ENCODE data around the gene CFHR2.
"Not testable (repeated sequence)": the region's sequence is repeated elsewhere in the genome, so short reads cannot be mapped to it uniquely, and the experiment has no call there.

The CFHR2 gene

DNA sequence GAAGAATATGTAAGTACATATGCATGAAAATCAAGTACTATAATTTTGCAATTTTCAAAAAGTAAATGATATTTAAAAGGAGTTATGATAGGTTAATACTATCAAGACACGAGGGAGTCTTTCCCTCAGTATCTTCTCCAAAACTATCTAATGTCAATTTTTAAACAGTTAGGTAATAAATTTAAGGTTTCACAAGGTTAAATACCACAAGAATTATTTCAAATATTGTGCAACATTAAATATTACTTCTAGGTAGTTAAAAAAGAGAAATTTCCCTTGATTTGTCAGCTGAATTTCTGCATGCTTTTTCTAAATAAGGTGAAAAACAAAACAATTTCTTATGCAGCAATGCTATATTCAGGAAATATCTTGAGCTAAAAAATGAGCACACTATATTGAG, 37.3 kb downstream of the CFHR2 start:
- H3K4me3 ChIP-seq, result no peak overlapping the region
- H3K27ac ChIP-seq, result no peak overlapping the region
- no peak for TF ChIP-seq CTCF (IDR thresholded peaks at IDR 0.05)
- no peak for DNase-seq (ENCODE audit: low spot score)

- not testable (repeated sequence) for H3K4me3 ChIP-seq; H3K27ac ChIP-seq; DNase-seq (ENCODE audit: low spot score)
Measured at GRCh38 chr1:196982247-196982646, 38.7 kb downstream of the CFHR2 start.

GRCh38 chr1:196991919-196992651, 48.5 kb downstream of the CFHR2 start:
- not testable (repeated sequence) for H3K4me3 ChIP-seq; DNase-seq (ENCODE audit: low spot score); H3K27ac ChIP-seq

GRCh38 chr1:196993916-196994315, 50.4 kb downstream of the CFHR2 start:
- DNase-seq (ENCODE audit: low spot score), result no peak
- no peak for TF ChIP-seq CTCF (IDR thresholded peaks at IDR 0.05)
- H3K4me3 ChIP-seq, result no peak overlapping the region
- H3K27ac ChIP-seq, result no peak overlapping the region

DNA sequence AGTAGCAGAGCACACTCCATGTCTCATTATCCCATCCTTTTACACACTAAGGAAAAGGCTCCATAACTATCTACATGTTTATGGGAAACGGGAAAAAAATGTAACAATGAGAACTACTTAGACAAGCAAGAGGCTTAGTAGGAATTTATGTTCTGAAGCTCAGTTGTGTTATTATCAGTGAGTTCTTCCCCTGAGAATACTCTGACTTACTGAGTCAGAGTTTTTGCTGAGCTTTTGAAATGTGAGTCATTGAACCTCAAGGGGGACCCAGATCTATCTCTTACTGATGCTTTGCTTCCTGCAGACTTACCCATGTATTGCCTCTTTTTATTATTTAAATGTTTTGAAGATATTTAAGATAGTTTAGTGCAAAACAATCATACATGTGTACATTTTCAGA, 53.9 kb downstream of the CFHR2 start:
- TF ChIP-seq CTCF (IDR thresholded peaks at IDR 0.05), result no peak
- no peak for DNase-seq (ENCODE audit: low spot score)

GRCh38 chr1:197001828-197002227, 58.3 kb downstream of the CFHR2 start:
- no peak for TF ChIP-seq CTCF (IDR thresholded peaks at IDR 0.05)
- H3K4me3 ChIP-seq, result no peak overlapping the region
- DNase-seq (ENCODE audit: low spot score), result no peak
- H3K27ac ChIP-seq, result no peak overlapping the region

More for the DNA sequence above, 53.9 kb downstream of the CFHR2 start:
- Histone ChIP-seq H3K4me3 (no peak overlapping the region), H3K27ac (no peak overlapping the region)

DNA sequence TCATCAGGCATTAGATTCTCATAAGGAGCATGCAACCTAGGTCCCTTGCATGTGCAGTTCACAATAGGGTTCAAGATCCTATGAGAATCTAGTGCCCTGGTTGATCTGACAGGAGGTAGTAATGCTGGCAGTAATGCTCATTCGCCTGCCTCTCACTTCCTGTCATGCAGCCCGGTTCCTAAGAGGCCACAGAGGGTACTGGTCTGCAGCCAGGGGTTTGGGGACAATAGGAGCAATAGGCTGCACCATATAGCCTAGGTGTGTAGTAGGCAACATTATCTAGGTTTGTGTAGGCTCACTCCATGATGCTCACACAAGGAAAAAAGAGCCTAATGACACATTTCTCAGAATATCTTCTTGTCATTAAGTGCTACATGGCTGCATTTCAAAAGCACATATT, 59.6 kb downstream of the CFHR2 start:
- TF ChIP-seq CTCF (IDR thresholded peaks at IDR 0.05), result no peak
- no peak overlapping the region for H3K27ac ChIP-seq
- DNase-seq (ENCODE audit: low spot score), result no peak
- H3K4me3 ChIP-seq, result no peak overlapping the region

DNA sequence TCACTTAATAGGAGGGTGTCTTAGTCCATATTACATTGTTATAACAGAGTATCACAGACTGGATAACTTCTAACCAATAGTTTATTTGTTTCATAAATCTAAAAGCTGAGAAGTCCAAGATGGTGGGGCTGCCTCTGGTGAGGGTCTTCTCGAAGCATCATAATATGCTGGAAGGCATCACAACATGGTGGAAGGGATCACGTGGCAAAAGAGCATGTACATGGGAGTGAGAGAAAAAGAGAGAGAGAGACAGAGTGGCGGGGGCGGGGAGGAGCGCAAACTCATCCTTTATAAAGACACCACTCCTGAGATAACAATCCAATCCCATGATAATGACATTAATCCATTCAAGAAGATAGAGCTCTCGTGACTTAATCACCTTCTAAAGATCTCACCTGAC, 65.3 kb downstream of the CFHR2 start:
- Histone ChIP-seq H3K4me3 (no peak overlapping the region), H3K27ac (no peak overlapping the region)
- no peak for DNase-seq (ENCODE audit: low spot score)
- TF ChIP-seq CTCF (IDR thresholded peaks at IDR 0.05), result no peak

Measured in coronary artery (tissue), 2 donors.